Parietal lobe (tissue), 2 donors: ENCODE measurements around the gene PGLYRP4. TPM values are rescaled to one million over a fixed set of nuclear protein-coding genes. Genes with fewer than 3 reads are reported as not detected.

Source experiments
- small RNA-seq: library from RNA; depleted of rRNA; stranded (forward); fragments of <200 nt; gene quantifications from one replicate; pipeline ENCODE3, GENCODE V24; 2014; ENCODE audit warnings: low replicate concordance
- total RNA-seq: library from RNA; depleted of rRNA; stranded (reverse); fragments of >200 nt; gene quantifications from one replicate; pipeline ENCODE4 v1.2.3, GENCODE V29; 2014

PGLYRP4 gene
- total RNA-seq, result not detected

GRCh38 chr1:153348511-153349362, at the start of gene PGLYRP4:
Gene PGLYRP4 (minus strand): TSS chr1:153348841. CDS start chr1:153347932, 909 bp downstream.

GRCh38 chr1:153390938-153391710, 42.5 kb upstream of the PGLYRP4 start, which contains the start of gene S100A8:
Gene S100A8 (minus strand): TSS chr1:153391073. CDS start chr1:153390535, 538 bp downstream.

GRCh38 chr1:153375511-153375910, 26.9 kb upstream of the PGLYRP4 start, which contains the start of gene S100A12:
Gene S100A12 (minus strand): TSS chr1:153375621. CDS start chr1:153374592, 1,029 bp downstream.

GRCh38 chr1:153357853-153358690, 9.4 kb upstream of the PGLYRP4 start, which contains the start of gene S100A9:
Gene S100A9 (plus strand): TSS chr1:153357854. CDS start chr1:153358284, 430 bp downstream.

GRCh38 chr1:153312570-153313186, 36.0 kb downstream of the PGLYRP4 start, which contains the start of gene PGLYRP3:
Gene PGLYRP3 (minus strand): TSS chr1:153312952. CDS start chr1:153310665, 2,287 bp downstream.

Small RNAs within 50 kb of the gene (small RNA-seq; reads per million reads assigned to genes)
- not detected for gene RNU6-160P
- gene S100A15A, result not detected

Other genes with a start within 250 kb of the PGLYRP4 start
- gene SPRR2F, start 235.3 kb downstream of the PGLYRP4 start, total RNA-seq, result not detected
- gene SPRR2G, start 198.0 kb downstream of the PGLYRP4 start, total RNA-seq, result not detected
- not detected for gene LELP1, start 145.4 kb downstream of the PGLYRP4 start, total RNA-seq
- gene PRR9, start 131.3 kb downstream of the PGLYRP4 start, total RNA-seq, result not detected
- gene LORICRIN, start 89.2 kb downstream of the PGLYRP4 start, total RNA-seq, result not detected
- not detected for gene PGLYRP3, start 35.9 kb downstream of the PGLYRP4 start, total RNA-seq
- gene S100A9, start 9.0 kb upstream of the PGLYRP4 start, total RNA-seq, result 9.1 TPM
- gene S100A12, start 26.8 kb upstream of the PGLYRP4 start, total RNA-seq, result 1.6 TPM
- 1.6 TPM for gene S100A8, start 42.2 kb upstream of the PGLYRP4 start, total RNA-seq
- gene S100A7A, start 67.7 kb upstream of the PGLYRP4 start, total RNA-seq, result not detected
- gene S100A7, start 111.8 kb upstream of the PGLYRP4 start, total RNA-seq, result not detected
- gene S100A6, start 187.2 kb upstream of the PGLYRP4 start, total RNA-seq, result 7.2 TPM
- gene S100A5, start 192.1 kb upstream of the PGLYRP4 start, total RNA-seq, result not detected
- gene S100A4, start 197.0 kb upstream of the PGLYRP4 start, total RNA-seq, result 1.3 TPM
- not detected for gene S100A3, start 200.4 kb upstream of the PGLYRP4 start, total RNA-seq
- not detected for gene S100A2, start 217.0 kb upstream of the PGLYRP4 start, total RNA-seq